ENCODE results near the gene PKP2. TPM values are rescaled to one million over a fixed set of nuclear protein-coding genes. Genes with fewer than 3 reads are reported as not detected.

PKP2 gene
- total and polyA plus RNA-seq, 9 of the 15 experiments (the other 6 are each of a cell fraction or from before 2014, with no cell fraction given) = 1.6 to 4.2 (median 2.8) TPM

DNA sequence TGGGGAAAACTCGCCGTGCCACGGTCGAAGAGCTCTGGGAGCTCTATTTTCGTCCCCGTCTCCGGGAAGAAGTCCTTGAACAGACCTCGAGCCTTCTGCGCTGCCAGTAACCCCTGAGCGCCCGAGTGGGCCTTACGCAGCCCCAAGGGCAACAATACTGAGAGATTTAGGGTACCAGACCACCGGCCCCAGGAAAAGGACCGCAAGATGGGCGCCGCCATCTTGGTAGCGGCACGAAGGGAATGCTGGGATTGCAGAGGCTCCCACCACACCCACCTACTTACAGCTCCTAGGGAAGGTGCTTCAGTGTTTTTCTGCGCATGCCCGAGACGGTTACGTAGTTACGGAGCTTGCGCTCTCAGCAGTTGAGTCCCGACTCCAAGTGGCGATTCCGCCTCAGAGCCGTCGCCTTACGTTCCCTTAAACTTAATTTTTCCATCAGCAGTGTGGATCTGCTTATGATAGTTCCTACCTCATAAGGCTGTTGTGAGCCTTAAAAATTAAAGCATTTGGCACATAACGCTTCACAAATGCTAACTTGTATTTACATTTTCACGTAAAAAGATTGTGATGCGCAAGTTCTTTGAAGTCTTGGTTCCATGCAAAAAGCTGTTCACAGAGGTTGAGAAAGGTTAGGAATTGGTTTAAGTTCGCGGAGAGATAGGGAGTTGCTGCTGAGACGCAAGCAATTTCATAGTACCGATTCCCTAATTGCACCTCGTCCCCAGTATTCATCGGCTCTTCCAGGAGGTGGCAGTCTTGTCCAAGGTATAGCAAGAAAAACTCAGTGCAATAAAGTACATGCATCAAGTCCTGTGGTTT, 140.7 kb downstream of the PKP2 start, which contains the start of gene YARS2 (continued):
- TF ChIP-seq MNT (conservative IDR thresholded peaks at IDR 0.05) (no peak; a peak in 2 of 4 replicates), FUS (optimal IDR thresholded peaks at IDR 0.05; ENCODE audit: low read depth, low read length) (no peak), TSC22D4 (tag; IDR thresholded peaks at IDR 0.05) (no peak), ARNT (IDR thresholded peaks at IDR 0.05) (peak in 1 of 2 experiments; percentile 49; a peak in 1 of 4 replicates), SMARCC2 (IDR thresholded peaks at IDR 0.05; ENCODE audit: low read depth) (no peak), ZNF695 (CRISPR knock-in tag; IDR thresholded peaks at IDR 0.05) (no peak), HDAC6 (IDR thresholded peaks at IDR 0.05; ENCODE audit: low read depth, low read length) (no peak), ZNF165 (CRISPR knock-in tag; IDR thresholded peaks at IDR 0.05; ENCODE audit: borderline replicate concordance) (no peak), SP1 (CRISPR knock-in tag; IDR thresholded peaks at IDR 0.05) (peak; percentile 42; the same call in 1 of the 2 replicates), E2F3 (CRISPR knock-in tag; IDR thresholded peaks at IDR 0.05) (no peak), NFRKB (IDR thresholded peaks at IDR 0.05; ENCODE audit: low read depth) (peak; percentile 91), GATAD2B (IDR thresholded peaks at IDR 0.05; ENCODE audit: borderline replicate concordance) (peak; percentile 43; the same call in 1 of the 2 replicates), RFX7 (CRISPR knock-in tag; IDR thresholded peaks at IDR 0.05) (no peak), CEBPZ (IDR thresholded peaks at IDR 0.05; ENCODE audit: borderline replicate concordance, low read depth, low read length) (no peak), THRAP3 (IDR thresholded peaks at IDR 0.05; ENCODE audit: borderline replicate concordance) (peak; percentile 76; the same call in 1 of the 2 replicates), ETV5 (CRISPR knock-in tag; IDR thresholded peaks at IDR 0.05; ENCODE audit: low read depth) (0 out of 2 replicates have a peak, but pooled peaks have one; percentile 0), ZNF395 (CRISPR knock-in tag; IDR thresholded peaks at IDR 0.05) (peak; percentile 87)
- TF ChIP-seq, protein P1, sequence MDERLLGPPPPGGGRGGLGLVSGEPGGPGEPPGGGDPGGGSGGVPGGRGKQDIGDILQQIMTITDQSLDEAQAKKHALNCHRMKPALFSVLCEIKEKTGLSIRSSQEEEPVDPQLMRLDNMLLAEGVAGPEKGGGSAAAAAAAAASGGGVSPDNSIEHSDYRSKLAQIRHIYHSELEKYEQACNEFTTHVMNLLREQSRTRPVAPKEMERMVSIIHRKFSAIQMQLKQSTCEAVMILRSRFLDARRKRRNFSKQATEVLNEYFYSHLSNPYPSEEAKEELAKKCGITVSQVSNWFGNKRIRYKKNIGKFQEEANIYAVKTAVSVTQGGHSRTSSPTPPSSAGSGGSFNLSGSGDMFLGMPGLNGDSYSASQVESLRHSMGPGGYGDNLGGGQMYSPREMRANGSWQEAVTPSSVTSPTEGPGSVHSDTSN (CRISPR knock-in tag; IDR thresholded peaks at IDR 0.05; ENCODE audit: low read depth) = no peak
- TF ChIP-seq, protein P1 (tag; conservative IDR thresholded peaks at IDR 0.05; ENCODE audit: low read depth) = no peak
